ENCODE measurements around the gene FHL3. TPM values are rescaled to one million over a fixed set of nuclear protein-coding genes. Genes with fewer than 3 reads are reported as not detected.

FHL3 gene
- polyA plus RNA-seq, 1 of the 3 experiments (the other 2 are of a cell fraction), result 6.8 TPM

DNA sequence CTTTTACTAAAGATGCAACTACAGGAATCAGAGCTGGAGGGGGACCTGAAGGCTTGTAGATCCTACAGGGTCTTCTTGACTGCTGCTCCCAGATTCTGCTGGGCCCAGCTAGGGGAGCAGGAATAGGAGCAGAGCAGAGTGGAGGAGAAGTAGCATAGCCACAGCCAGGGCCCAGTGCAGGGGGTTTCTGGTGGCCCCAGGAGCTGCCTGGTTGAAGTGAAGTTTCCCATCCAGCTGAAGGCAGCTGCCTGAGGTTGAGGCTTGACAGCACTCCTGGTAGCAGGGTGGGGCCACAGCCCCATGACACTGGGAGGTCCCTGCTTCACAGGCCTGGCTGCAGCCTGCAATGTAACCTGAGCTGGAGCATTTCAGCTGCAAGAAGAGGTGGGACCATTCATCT lies 56.5 kb downstream of the FHL3 start (continued):
- no peak for TF ChIP-seq POLR2AphosphoS5 (IDR thresholded peaks at IDR 0.05; ENCODE audit: low read depth, low read length)
- TF ChIP-seq TAF1 (IDR thresholded peaks at IDR 0.05; ENCODE audit: borderline replicate concordance, low read depth, low read length), result no peak
- no peak for TF ChIP-seq NRF1 (IDR thresholded peaks at IDR 0.05; ENCODE audit: low read depth, low read length)

GRCh38 chr1:37948166-37948565 lies 57.1 kb downstream of the FHL3 start:
- DNase-seq, result no peak
- Histone ChIP-seq H3K4me1 (ENCODE audit: control insufficient read depth in 1 of 2, insufficient read depth in 2 of 2, low read depth in 1 of 2, low read length in 1 of 2) (peaks cover 0 to 9% of the 10 kb centered on the region in 2 experiments; a peak in 1 of 4 replicates), H3K36me3 (replicated peaks in 1 of 2; ENCODE audit: control insufficient read depth in 1 of 2, insufficient read depth in 2 of 2, low read length in 1 of 2) (no peaks in the 10 kb centered on the region), H3K4me2 (no peak overlapping the region), H2AFZ (ENCODE audit: low read depth) (no peak overlapping the region), H3K79me2 (ENCODE audit: insufficient read depth) (peaks cover 9% of the 10 kb centered on the region; the same call in 1 of the 2 replicates), H3F3A (replicated peaks; ENCODE audit: insufficient read depth) (no peaks in the 10 kb centered on the region), H3K9me3 (no peaks in the 10 kb centered on the region), H3K27me3 (ENCODE audit: insufficient read depth) (no peaks in the 10 kb centered on the region), H4K20me1 (ENCODE audit: insufficient read depth) (no peaks in the 10 kb centered on the region), H3K27ac (ENCODE audit: low read depth in 2 of 2, low read length in 1 of 2) (no peak overlapping the region), H3K4me3 (ENCODE audit: low read depth in 2 of 2, low read length in 1 of 2) (no peak overlapping the region), H3K9me2 (no peaks in the 10 kb centered on the region), H3K9ac (no peak overlapping the region)
- ChIA-PET CTCF (interaction anchor here (1.1 to 1.7 kb wide), 3 partner anchors 16 to 42 kb away, joined by 3 to 4 read pairs (median 3); partner anchors contain the start of gene SF3A3), POLR2A (interaction anchor here (1.1 to 1.5 kb wide), 2 partner anchors 12 to 139 kb away, joined by 4 to 5 read pairs; partner anchors contain the start of gene YRDC)
- 61% methylated on average over 2 of the region's 2 CpGs for WGBS (ENCODE audit: low lambda C conversion rate)
- TF ChIP-seq YY1 (IDR thresholded peaks at IDR 0.05; ENCODE audit: low read depth), result no peak
- no peak for TF ChIP-seq CHD2 (IDR thresholded peaks at IDR 0.05; ENCODE audit: low read length, partially characterized antibody)
- no peak for TF ChIP-seq PBX3 (IDR thresholded peaks at IDR 0.05)
- no peak for TF ChIP-seq RCOR1 (IDR thresholded peaks at IDR 0.05; ENCODE audit: low read length)
- TF ChIP-seq TEAD4 (IDR thresholded peaks at IDR 0.05; ENCODE audit: borderline replicate concordance, insufficient read depth), result no peak
- no peak for TF ChIP-seq ELF1 (IDR thresholded peaks at IDR 0.05)
- no peak for TF ChIP-seq GABPA (IDR thresholded peaks at IDR 0.05; ENCODE audit: low read depth)
- no peak for TF ChIP-seq EP300 (IDR thresholded peaks at IDR 0.05; ENCODE audit: borderline replicate concordance in 1 of 2, low read depth in 1 of 2, low read length in 1 of 2)
- no peak for TF ChIP-seq RAD21 (IDR thresholded peaks at IDR 0.05; ENCODE audit: low read length)
- no peak for TF ChIP-seq FOXM1 (IDR thresholded peaks at IDR 0.05; ENCODE audit: low read depth)
- TF ChIP-seq, protein P1, sequence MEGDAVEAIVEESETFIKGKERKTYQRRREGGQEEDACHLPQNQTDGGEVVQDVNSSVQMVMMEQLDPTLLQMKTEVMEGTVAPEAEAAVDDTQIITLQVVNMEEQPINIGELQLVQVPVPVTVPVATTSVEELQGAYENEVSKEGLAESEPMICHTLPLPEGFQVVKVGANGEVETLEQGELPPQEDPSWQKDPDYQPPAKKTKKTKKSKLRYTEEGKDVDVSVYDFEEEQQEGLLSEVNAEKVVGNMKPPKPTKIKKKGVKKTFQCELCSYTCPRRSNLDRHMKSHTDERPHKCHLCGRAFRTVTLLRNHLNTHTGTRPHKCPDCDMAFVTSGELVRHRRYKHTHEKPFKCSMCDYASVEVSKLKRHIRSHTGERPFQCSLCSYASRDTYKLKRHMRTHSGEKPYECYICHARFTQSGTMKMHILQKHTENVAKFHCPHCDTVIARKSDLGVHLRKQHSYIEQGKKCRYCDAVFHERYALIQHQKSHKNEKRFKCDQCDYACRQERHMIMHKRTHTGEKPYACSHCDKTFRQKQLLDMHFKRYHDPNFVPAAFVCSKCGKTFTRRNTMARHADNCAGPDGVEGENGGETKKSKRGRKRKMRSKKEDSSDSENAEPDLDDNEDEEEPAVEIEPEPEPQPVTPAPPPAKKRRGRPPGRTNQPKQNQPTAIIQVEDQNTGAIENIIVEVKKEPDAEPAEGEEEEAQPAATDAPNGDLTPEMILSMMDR (IDR thresholded peaks at IDR 0.05), result no peak
- no peak for TF ChIP-seq IRF3 (IDR thresholded peaks at IDR 0.05; ENCODE audit: low read depth, low read length)
- TF ChIP-seq RFX5 (IDR thresholded peaks at IDR 0.05; ENCODE audit: low read length), result no peak
- no peak for TF ChIP-seq FOSL2 (IDR thresholded peaks at IDR 0.05; ENCODE audit: borderline replicate concordance, low read depth)
- TF ChIP-seq TAF1 (IDR thresholded peaks at IDR 0.05; ENCODE audit: borderline replicate concordance, low read depth, low read length), result no peak
- TF ChIP-seq SMC3 (IDR thresholded peaks at IDR 0.05; ENCODE audit: low read depth, low read length), result no peak
- TF ChIP-seq MXI1 (IDR thresholded peaks at IDR 0.05; ENCODE audit: low read depth, low read length), result no peak
